HG03196 (cell line): ENCODE data around the gene SPATA32.
"Not testable (repeated sequence)": the region's sequence is repeated elsewhere in the genome, so short reads cannot be mapped to it uniquely, and the experiment has no call there.

Experiments
- ATAC-seq: cut with Tn5 transposase; IDR thresholded peaks from one replicate; pipeline ENCODE4 v1.9.1; 2021; ENCODE audit not compliant: unreplicated experiment

Gene SPATA32

GRCh38 chr17:45261577-45262515 is at the start of gene SPATA32:
Gene SPATA32 (minus strand): TSS chr17:45262094. CDS start chr17:45262016, 78 bp downstream.
- ATAC-seq: no peak

- ATAC-seq: no peak
These were observed 49.5 kb upstream of the SPATA32 start for GRCh38 chr17:45311401-45311759.

GRCh38 chr17:45310380-45311324 is 48.8 kb upstream of the SPATA32 start:
- ATAC-seq: no peak

- no peak for ATAC-seq
These were observed 47.5 kb upstream of the SPATA32 start for GRCh38 chr17:45309400-45309799.

- no peak for ATAC-seq
These were observed 46.9 kb upstream of the SPATA32 start for GRCh38 chr17:45308840-45309239.

GRCh38 chr17:45308016-45308365 is 46.1 kb upstream of the SPATA32 start:
- ATAC-seq: no peak

- no peak for ATAC-seq
These were observed 45.6 kb upstream of the SPATA32 start for GRCh38 chr17:45307290-45308015.

- no peak for ATAC-seq
These were observed 44.7 kb upstream of the SPATA32 start for GRCh38 chr17:45306623-45307022.

- ATAC-seq: no peak
These were observed 44.2 kb upstream of the SPATA32 start for GRCh38 chr17:45306094-45306493.

- no peak for ATAC-seq
These were observed 43.7 kb upstream of the SPATA32 start for GRCh38 chr17:45305530-45306087.

- ATAC-seq: peak; percentile 45
These were observed 40.8 kb upstream of the SPATA32 start for GRCh38 chr17:45302649-45303173.

GRCh38 chr17:45302220-45302619 is 40.3 kb upstream of the SPATA32 start:
- ATAC-seq: not testable (repeated sequence)

- ATAC-seq: no peak
These were observed 39.8 kb upstream of the SPATA32 start for GRCh38 chr17:45301674-45302073.

GRCh38 chr17:45300060-45300751 is 38.3 kb upstream of the SPATA32 start:
- no peak for ATAC-seq

GRCh38 chr17:45299361-45299760 is 37.5 kb upstream of the SPATA32 start:
- no peak for ATAC-seq

GRCh38 chr17:45298546-45299285 is 36.8 kb upstream of the SPATA32 start:
- no peak for ATAC-seq

- ATAC-seq: no peak
These were observed 34.9 kb upstream of the SPATA32 start for GRCh38 chr17:45296833-45297124.

- ATAC-seq: no peak
These were observed 34.3 kb upstream of the SPATA32 start for GRCh38 chr17:45296003-45296832.

GRCh38 chr17:45294506-45294905 is 32.6 kb upstream of the SPATA32 start:
- ATAC-seq: no peak
